Fibroblast of lung (primary cell): ENCODE data around the gene ITPR3. TPM values are rescaled to one million over a fixed set of nuclear protein-coding genes. Genes with fewer than 3 reads are reported as not detected.

Experiments
- DNase-seq, 2 donors: peaks; one replicate each; pipeline versions ENCODE4 v3.0.0 to v3.0.0-alpha.2; 2010; ENCODE audit warnings: low read depth in 2 of 2
- H2AFZ ChIP-seq: 2 replicates; pipeline ENCODE4 v1.5.1; 2012; ENCODE audit warnings: low read length, control low read depth, inconsistent platforms
- H3K27ac ChIP-seq: 2 replicates; pipeline ENCODE4 v1.5.1; 2011; ENCODE audit warnings: low read length, control low read depth; ENCODE audit not compliant: insufficient read depth
- H3K27me3 ChIP-seq: 2 replicates; pipeline ENCODE4 v1.5.1; 2011; ENCODE audit warnings: mild to moderate bottlenecking, low read length; ENCODE audit not compliant: control insufficient read depth, insufficient read depth
- H3K36me3 ChIP-seq: 2 replicates; pipeline ENCODE4 v1.5.1; 2011; ENCODE audit warnings: low read length; ENCODE audit not compliant: control insufficient read depth, insufficient read depth
- H3K4me1 ChIP-seq: 2 replicates; pipeline ENCODE4 v1.5.1; 2011; ENCODE audit warnings: low read length; ENCODE audit not compliant: control insufficient read depth, insufficient read depth; ENCODE audit errors: extremely low read depth
- H3K4me2 ChIP-seq: 2 replicates; pipeline ENCODE4 v1.5.1; 2011; ENCODE audit warnings: low read length, control low read depth; ENCODE audit not compliant: insufficient read depth; ENCODE audit errors: extremely low read depth
- H3K4me3 ChIP-seq, 4 experiments: fragments of 200-600 bp in 1 of 4; sonication (generic) in 1 of 4; replicated peaks in 1 of 4; 2 replicates each; pipeline ENCODE4 v1.5.1; 2011 to 2016; ENCODE audit warnings: low read length in 4 of 4, low read depth in 3 of 4, mild to moderate bottlenecking in 3 of 4, control low read depth in 2 of 4, inconsistent platforms in 1 of 4, mixed read lengths in 1 of 4; ENCODE audit not compliant: insufficient read depth in 1 of 4; ENCODE audit errors: control extremely low read depth in 1 of 4
- H3K79me2 ChIP-seq: 2 replicates; pipeline ENCODE4 v1.5.1; 2012; ENCODE audit warnings: mild to moderate bottlenecking, low read length, inconsistent platforms; ENCODE audit not compliant: control insufficient read depth, insufficient read depth
- H3K9ac ChIP-seq: 2 replicates; pipeline ENCODE4 v1.5.1; 2011; ENCODE audit warnings: mild to moderate bottlenecking, low read length, control low read depth; ENCODE audit not compliant: insufficient read depth
- H3K9me3 ChIP-seq: 2 replicates; pipeline ENCODE4 v1.5.1; 2012; ENCODE audit warnings: low read depth, low read length; ENCODE audit not compliant: control insufficient read depth, insufficient read depth
- H4K20me1 ChIP-seq: 2 replicates; pipeline ENCODE4 v1.5.1; 2011; ENCODE audit warnings: low read length; ENCODE audit not compliant: control insufficient read depth, insufficient read depth; ENCODE audit errors: extremely low read depth
- CTCF ChIP-seq, 2 donors: IDR thresholded peaks in 1 of 2; conservative IDR thresholded peaks in 1 of 2; 1 replicate in 1 of 2; 2 replicates in 1 of 2; pipeline ENCODE4 v1.5.1; 2011 to 2012; ENCODE audit warnings: low read length in 2 of 2, control low read depth in 1 of 2, inconsistent platforms in 1 of 2, low read depth in 1 of 2, mild to moderate bottlenecking in 1 of 2
- EZH2 ChIP-seq: IDR thresholded peaks from 2 replicates; pipeline ENCODE4 v1.5.1; 2012; ENCODE audit warnings: low read length, control low read depth, mild to moderate bottlenecking; ENCODE audit errors: missing control alignments
- polyA plus RNA-seq, 2 donors: library from polyadenylated mRNA; depleted of rRNA in 1 of 2; stranded (reverse) in 1 of 2; unstranded in 1 of 2; fragments of >200 nt; gene quantifications; 2 replicates each; pipeline ENCODE4 v1.2.1, GENCODE V29; 2011 to 2012; ENCODE audit warnings: missing spikeins in 1 of 2
- total RNA-seq: library from RNA; depleted of rRNA; stranded (reverse); fragments of >200 nt; gene quantifications from 2 replicates; pipeline ENCODE4 v1.2.1, GENCODE V29; 2014

The ITPR3 gene
- total and polyA plus RNA-seq, 2 donors (not counting 1 experiment from before 2014, with no cell fraction given) = 9.6 to 43.4 TPM

GRCh38 chr6:33668914-33669313 is 47.8 kb downstream of the ITPR3 start:
- H3K9ac ChIP-seq = no peak overlapping the region
- peaks cover 23% of the 10 kb centered on the region for H3K36me3 ChIP-seq
- TF ChIP-seq EZH2 = no peak
- no peak for TF ChIP-seq CTCF (conservative IDR thresholded peaks at IDR 0.05 in 1 of 2, IDR thresholded peaks at IDR 0.05 in 1 of 2; ENCODE audit: low read depth in 1 of 2, low read length in 2 of 2)
- H3K4me1 ChIP-seq = peaks cover 9% of the 10 kb centered on the region
- no peaks in the 10 kb centered on the region for H3K79me2 ChIP-seq
- no peaks in the 10 kb centered on the region for H3K9me3 ChIP-seq
- DNase-seq = no peak
- no peak overlapping the region for H3K27ac ChIP-seq
- H3K27me3 ChIP-seq = no peaks in the 10 kb centered on the region
- no peak overlapping the region for H3K4me3 ChIP-seq
- no peak overlapping the region for H3K4me2 ChIP-seq
- H2AFZ ChIP-seq = no peak overlapping the region
- peaks cover 2% of the 10 kb centered on the region for H4K20me1 ChIP-seq

GRCh38 chr6:33670086-33670660 is 49.1 kb downstream of the ITPR3 start:
- no peak for TF ChIP-seq EZH2
- TF ChIP-seq CTCF (conservative IDR thresholded peaks at IDR 0.05 in 1 of 2, IDR thresholded peaks at IDR 0.05 in 1 of 2; ENCODE audit: low read depth in 1 of 2, low read length in 2 of 2) = no peak
- Histone ChIP-seq H3K9me3 (no peaks in the 10 kb centered on the region), H3K27ac (no peak overlapping the region), H3K4me2 (no peak overlapping the region), H3K79me2 (no peaks in the 10 kb centered on the region), H2AFZ (no peak overlapping the region), H3K36me3 (peaks cover 23% of the 10 kb centered on the region), H4K20me1 (peaks cover 2% of the 10 kb centered on the region), H3K27me3 (no peaks in the 10 kb centered on the region), H3K9ac (no peak overlapping the region), H3K4me3 (no peak overlapping the region), H3K4me1 (peaks cover 9% of the 10 kb centered on the region)
- no peak for DNase-seq

GRCh38 chr6:33670971-33671743 is 50.0 kb downstream of the ITPR3 start:
- H3K36me3 ChIP-seq = peaks cover 26% of the 10 kb centered on the region
- H3K79me2 ChIP-seq = no peaks in the 10 kb centered on the region
- H2AFZ ChIP-seq = no peak overlapping the region

More at GRCh38 chr6:33670971-33671743, 50.0 kb downstream of the ITPR3 start:
- no peak for TF ChIP-seq EZH2
- no peak for TF ChIP-seq CTCF (conservative IDR thresholded peaks at IDR 0.05 in 1 of 2, IDR thresholded peaks at IDR 0.05 in 1 of 2; ENCODE audit: low read depth in 1 of 2, low read length in 2 of 2)
- Histone ChIP-seq H3K27ac (peak overlapping the region; percentile 14), H3K4me2 (no peak overlapping the region), H4K20me1 (peaks cover 2% of the 10 kb centered on the region), H3K9me3 (no peaks in the 10 kb centered on the region), H3K9ac (no peak overlapping the region), H3K4me3 (no peak overlapping the region), H3K27me3 (no peaks in the 10 kb centered on the region), H3K4me1 (peaks cover 13% of the 10 kb centered on the region)
- DNase-seq = no peak
